Keratinocyte (primary cell): ENCODE measurements around the gene DIS3L2.

Experiments used
- EZH2 ChIP-seq: IDR thresholded peaks from one replicate; pipeline ENCODE4 v1.6.1; 2012; ENCODE audit warnings: inconsistent platforms, mild to moderate bottlenecking, low read length, moderate library complexity
- TF ChIP-seq, protein P1 (sequence below), 3 experiments: IDR thresholded peaks in 1 of 3; conservative IDR thresholded peaks in 1 of 3; optimal IDR thresholded peaks in 1 of 3; 2 replicates in 2 of 3; 3 replicates in 1 of 3; pipeline versions ENCODE3 to v1.5.1; 2011; ENCODE audit warnings: low read length in 3 of 3, mild to moderate bottlenecking in 3 of 3, moderate library complexity in 2 of 3, control low read depth in 1 of 3, inconsistent platforms in 1 of 3; ENCODE audit not compliant: insufficient read depth in 2 of 3; ENCODE audit errors: extremely low read depth in 1 of 3

DNA sequence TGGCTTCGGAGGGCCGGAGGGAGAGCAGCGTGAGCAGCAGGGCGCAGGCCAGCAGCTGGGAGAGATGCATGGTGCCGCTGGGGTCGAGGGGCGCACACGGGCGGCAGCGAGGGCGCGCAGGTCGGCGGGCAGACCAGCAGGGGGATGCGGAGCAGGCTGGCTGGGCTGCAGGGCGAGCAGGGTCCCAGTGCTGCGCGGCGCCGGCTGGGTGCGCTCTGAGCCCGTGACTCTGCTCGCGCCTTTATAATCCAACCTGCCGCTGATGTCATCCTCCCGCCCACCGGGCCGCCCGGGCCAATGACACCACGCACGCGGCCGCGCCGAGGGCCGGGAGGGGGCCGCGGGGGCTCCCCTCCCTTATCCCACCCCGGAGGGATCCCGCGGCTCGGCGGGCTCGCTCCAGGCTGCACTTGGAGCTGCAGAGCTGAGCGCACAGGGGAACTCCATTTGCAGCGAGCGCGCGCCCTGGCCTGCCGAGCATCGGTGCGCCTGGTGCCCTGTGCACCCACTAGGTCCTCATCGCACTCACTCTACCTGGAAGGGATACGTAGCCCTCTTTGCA is 35.3 kb upstream of the DIS3L2 start, which contains the start of gene NPPC:
- TF ChIP-seq, protein P1, sequence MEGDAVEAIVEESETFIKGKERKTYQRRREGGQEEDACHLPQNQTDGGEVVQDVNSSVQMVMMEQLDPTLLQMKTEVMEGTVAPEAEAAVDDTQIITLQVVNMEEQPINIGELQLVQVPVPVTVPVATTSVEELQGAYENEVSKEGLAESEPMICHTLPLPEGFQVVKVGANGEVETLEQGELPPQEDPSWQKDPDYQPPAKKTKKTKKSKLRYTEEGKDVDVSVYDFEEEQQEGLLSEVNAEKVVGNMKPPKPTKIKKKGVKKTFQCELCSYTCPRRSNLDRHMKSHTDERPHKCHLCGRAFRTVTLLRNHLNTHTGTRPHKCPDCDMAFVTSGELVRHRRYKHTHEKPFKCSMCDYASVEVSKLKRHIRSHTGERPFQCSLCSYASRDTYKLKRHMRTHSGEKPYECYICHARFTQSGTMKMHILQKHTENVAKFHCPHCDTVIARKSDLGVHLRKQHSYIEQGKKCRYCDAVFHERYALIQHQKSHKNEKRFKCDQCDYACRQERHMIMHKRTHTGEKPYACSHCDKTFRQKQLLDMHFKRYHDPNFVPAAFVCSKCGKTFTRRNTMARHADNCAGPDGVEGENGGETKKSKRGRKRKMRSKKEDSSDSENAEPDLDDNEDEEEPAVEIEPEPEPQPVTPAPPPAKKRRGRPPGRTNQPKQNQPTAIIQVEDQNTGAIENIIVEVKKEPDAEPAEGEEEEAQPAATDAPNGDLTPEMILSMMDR (optimal IDR thresholded peaks at IDR 0.05 in 1 of 3, IDR thresholded peaks at IDR 0.05 in 1 of 3, conservative IDR thresholded peaks at IDR 0.05 in 1 of 3; ENCODE audit: extremely low read depth in 1 of 3, insufficient read depth in 2 of 3, low read length in 3 of 3) = peak; percentile 23 to 91 (median 36)
- no peak for TF ChIP-seq EZH2
